SW480 (cell line): ENCODE results near the gene USF3.

Experiments used
- DNase-seq: peaks from one replicate; pipeline ENCODE4 v3.0.0-alpha.2; 2016; ENCODE audit warnings: low spot score

USF3 gene

DNA sequence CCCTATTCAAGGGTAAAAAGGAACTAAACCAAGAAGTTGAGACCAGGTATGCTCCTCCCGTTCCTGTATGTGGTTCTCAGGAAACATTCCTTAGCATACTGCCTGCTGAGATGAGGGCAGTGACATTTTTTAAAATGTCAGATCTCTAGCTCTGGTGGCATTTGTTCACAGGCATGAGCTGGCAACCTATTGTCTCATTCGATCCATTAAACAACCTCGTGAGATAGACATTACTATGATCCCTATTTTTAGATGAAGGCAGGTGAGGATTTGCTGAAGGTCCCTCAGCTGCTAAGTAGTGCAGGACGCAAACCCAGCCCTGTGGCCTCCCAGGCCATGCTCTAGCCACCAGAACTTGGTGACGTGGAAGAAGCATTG lies 89.2 kb downstream of the USF3 start:
- DNase-seq: no peak

DNA sequence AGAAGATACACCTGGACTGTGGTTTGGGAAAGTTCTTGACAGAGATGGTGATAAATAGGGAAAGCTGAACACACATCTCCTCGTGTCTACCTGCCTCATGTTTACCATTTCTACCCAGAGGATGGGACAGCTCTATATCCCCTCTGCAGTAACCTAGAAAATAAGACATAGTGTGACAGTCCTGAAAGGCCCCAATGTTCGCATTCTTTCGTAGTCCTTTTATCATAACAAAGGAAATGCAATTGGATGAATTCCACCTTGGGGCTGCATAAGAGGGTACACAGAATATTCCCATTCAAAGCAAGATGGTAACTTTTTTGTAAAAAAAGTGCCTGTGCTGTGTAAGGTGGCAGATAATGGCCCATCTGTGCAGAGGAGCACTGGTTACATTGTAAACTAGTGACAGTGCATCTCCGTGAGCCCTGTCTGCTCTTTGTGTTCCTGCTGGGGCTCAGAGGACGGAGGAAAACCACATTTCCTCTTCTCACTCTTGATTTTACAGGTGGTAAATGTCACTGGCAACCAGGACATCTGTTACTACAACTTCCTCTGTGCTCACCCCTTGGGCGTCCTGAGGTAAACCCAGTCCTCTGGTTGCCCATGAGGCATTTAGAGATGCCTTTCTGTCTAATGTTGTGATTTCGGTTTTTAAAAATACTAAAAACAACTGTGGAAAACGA lies 89.8 kb downstream of the USF3 start:
- DNase-seq: no peak

DNA sequence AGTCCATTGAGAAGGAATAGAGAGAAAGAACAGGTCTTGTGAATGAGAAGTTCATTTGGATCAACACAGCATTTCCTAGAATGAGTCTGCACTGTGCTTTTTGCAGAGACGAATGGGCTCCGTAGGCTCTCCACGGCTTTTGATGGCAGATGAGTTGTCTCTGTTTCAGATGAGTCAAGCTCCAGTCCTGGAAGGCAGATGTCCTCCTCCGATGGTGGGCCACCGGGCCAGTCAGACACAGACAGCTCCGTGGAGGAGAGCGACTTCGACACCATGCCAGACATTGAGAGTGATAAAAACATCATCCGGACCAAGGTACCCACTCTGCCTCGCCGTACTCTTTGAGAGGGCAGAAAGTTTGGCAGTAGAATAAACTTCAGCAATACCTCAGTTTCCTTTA lies 93.6 kb downstream of the USF3 start:
- no peak for DNase-seq

DNA sequence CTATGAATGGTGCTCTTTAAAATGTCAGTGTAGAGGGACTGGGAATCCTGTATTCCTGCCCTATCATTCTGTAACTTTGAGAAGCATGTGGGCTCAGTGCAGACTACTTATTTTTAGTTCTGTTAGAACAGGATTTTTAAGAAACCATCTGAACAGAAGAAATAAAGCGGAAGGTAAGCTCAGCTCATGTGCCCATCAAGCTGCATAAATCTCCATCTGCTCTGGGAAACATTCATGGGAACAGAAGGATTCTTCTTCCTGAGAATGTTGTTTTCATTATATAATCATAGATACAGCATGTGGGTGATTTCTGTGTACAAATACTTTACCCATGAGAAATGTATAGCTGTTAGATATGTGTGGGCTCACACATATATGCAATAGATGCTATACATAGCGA lies 94.2 kb downstream of the USF3 start:
- no peak for DNase-seq

DNA sequence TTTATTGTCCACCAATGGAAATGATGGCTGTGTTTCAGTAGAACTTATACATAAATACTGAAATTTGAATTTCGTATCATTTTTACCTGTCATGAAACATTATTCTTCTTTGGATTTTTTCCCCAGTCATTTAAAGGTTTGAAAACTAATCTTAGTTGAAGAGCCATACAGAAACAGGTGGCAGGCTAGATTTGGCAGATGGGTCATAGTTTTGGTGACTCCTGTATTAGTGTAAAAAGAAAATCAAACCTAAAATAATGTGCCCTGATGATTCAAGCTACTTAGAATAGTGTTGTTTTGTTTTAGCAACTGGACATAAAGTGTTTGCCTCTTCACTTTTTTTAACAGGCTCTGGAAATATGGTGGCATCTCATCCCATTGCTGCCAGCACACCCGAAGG lies 95.2 kb downstream of the USF3 start:
- DNase-seq: no peak

DNA sequence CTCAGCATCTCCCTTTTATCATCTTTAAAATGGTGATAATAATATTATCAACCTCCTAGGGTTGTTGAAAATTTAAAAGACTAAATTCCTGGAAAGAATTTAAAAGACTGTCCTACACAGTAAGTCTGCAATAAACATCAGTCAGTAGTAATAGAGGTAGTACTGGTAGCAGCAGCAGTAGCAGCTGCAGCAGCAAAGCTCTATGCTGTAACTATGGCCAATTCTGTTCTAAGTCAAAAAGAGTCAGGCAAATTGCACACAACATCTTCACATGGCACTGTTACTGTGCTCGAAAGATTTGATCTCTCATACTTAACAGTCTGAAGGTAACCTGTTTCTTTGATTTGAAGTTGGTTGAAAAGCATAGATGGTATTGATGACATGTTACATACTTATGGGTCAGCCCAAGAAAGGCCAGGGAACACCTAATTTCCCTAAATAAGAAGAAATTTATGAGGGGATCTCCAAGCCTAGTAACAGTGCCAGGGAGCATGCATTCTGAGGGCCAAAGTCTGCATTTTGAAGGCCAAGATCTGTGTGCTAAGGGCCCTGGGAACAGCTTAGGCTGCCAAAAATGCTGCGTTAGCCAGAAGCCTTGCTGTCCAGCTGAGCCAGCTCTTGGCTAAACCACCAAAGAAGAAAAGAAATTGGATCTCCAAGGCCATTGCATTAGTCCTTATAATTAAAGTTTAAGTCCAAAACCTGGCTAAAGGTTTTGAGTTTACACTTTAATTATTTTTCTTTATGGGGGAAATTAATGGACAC lies 95.8 kb downstream of the USF3 start:
- no peak for DNase-seq
